ENCODE measurements around the gene KRT81. TPM values are rescaled to one million over a fixed set of nuclear protein-coding genes. Genes with fewer than 3 reads are reported as not detected.

The KRT81 gene
- total RNA-seq (not detected), polyA plus RNA-seq (under 1 TPM in 2 of 3 donors, not detected in 1; 0.03 to 0.14 TPM)
- long read RNA-seq, donor 1, result 0 reads
- long read RNA-seq, donor 2, result 0 reads

DNA sequence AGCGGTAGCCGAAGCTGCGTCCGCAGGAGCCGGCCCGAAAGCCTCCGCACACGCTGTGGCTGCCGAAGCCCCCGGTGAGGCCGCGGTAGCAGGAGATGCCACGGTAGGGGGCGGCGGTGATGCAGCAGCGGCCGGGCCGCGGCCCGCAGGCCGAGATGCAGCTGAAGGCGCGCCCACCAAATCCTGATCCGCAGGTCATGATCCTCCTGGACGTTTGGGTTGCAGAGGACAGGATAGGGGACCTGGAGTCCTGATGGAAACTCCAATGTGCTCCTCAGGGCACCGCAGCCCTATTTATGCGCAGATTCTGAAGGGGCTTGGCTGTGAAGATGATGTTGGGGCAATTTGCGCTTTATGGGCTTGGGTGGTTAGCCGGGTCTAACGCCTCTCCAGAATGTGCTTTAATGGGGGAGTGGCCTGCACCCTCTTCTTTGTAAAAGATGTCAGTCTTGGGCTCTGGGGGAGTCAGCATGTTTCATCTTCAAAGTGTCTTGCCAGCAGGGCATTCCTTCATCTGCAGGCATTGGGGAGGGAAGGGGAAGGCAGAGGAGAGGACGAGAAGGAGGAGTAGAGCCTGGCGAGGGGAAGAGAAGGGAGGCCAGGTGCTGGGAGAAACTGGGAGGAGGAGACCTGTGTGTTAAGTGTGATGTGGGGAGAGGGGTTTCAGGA is at the start of gene KRT81:
Gene KRT81, minus strand, starts transcription at position 268 of the 669 bp plus-strand sequence. Its CDS starts 69 bp downstream, at position 199.
- Histone ChIP-seq H3K36me3 (ENCODE audit: insufficient read depth in 1 of 2, low read depth in 1 of 2) (no peaks in the 10 kb centered on the region), H3K27me3 (ENCODE audit: insufficient read depth in 3 of 3, low read length in 2 of 3) (peaks cover 0 to 5% (median 5%) of the 10 kb centered on the region in 3 donors), H3K9me3 (no peaks in the 10 kb centered on the region), H3K27ac (no peak within 1 kb of the TSS), H3K4me1 (no peaks in the 10 kb centered on the region), H3K4me3 (no peak within 1 kb of the TSS)
- 58 to 65% (median 60%) methylated on average over 20 to 24 of the region's 32 CpGs for WGBS, 3 donors
- ATAC-seq, result no peak
- intact Hi-C loops (cut with DNase I), result no loop called here
- TF ChIP-seq, protein P1, sequence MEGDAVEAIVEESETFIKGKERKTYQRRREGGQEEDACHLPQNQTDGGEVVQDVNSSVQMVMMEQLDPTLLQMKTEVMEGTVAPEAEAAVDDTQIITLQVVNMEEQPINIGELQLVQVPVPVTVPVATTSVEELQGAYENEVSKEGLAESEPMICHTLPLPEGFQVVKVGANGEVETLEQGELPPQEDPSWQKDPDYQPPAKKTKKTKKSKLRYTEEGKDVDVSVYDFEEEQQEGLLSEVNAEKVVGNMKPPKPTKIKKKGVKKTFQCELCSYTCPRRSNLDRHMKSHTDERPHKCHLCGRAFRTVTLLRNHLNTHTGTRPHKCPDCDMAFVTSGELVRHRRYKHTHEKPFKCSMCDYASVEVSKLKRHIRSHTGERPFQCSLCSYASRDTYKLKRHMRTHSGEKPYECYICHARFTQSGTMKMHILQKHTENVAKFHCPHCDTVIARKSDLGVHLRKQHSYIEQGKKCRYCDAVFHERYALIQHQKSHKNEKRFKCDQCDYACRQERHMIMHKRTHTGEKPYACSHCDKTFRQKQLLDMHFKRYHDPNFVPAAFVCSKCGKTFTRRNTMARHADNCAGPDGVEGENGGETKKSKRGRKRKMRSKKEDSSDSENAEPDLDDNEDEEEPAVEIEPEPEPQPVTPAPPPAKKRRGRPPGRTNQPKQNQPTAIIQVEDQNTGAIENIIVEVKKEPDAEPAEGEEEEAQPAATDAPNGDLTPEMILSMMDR (IDR thresholded peaks at IDR 0.05), result no peak
- no peak for DNase-seq

- TF ChIP-seq, protein P1 (IDR thresholded peaks at IDR 0.05), result no peak
- DNase-seq (no peak), ATAC-seq (no peak)
- peaks cover 11% of the 10 kb centered on the region for H3K9me3 ChIP-seq
- peaks cover 0 to 24% (median 9%) of the 10 kb centered on the region in 3 donors for H3K27me3 ChIP-seq (ENCODE audit: insufficient read depth in 3 of 3, low read length in 2 of 3)
- 54 to 60% (median 56%) methylated on average over 10 of the region's 10 CpGs for WGBS, 3 donors
- no peak overlapping the region for H3K27ac ChIP-seq
- no peaks in the 10 kb centered on the region for H3K4me1 ChIP-seq
- intact Hi-C loops (cut with DNase I), result no loop called here
- no peak overlapping the region for H3K4me3 ChIP-seq
- no peaks in the 10 kb centered on the region for H3K36me3 ChIP-seq (ENCODE audit: insufficient read depth in 1 of 2, low read depth in 1 of 2)
Measured at GRCh38 chr12:52338241-52338960, 47.1 kb upstream of the KRT81 start.

- no peaks in the 10 kb centered on the region for H3K4me1 ChIP-seq
- peaks cover 11% of the 10 kb centered on the region for H3K9me3 ChIP-seq
- TF ChIP-seq, protein P1 (IDR thresholded peaks at IDR 0.05), result no peak
- intact Hi-C loops (cut with DNase I), result no loop called here
- ATAC-seq, result no peak
- H3K27ac ChIP-seq, result no peak overlapping the region
- no peak overlapping the region for H3K4me3 ChIP-seq
- DNase-seq, result no peak
- WGBS, 3 donors, result 70 to 81% (median 71%) methylated on average over 1 of the region's 1 CpG
- no peaks in the 10 kb centered on the region for H3K36me3 ChIP-seq (ENCODE audit: insufficient read depth in 1 of 2, low read depth in 1 of 2)
- H3K27me3 ChIP-seq (ENCODE audit: insufficient read depth in 3 of 3, low read length in 2 of 3), result peaks cover 0 to 25% (median 9%) of the 10 kb centered on the region in 3 donors
Measured at GRCh38 chr12:52337054-52337453, 45.7 kb upstream of the KRT81 start.

- Histone ChIP-seq H3K4me1 (no peaks in the 10 kb centered on the region), H3K27me3 (ENCODE audit: insufficient read depth in 3 of 3, low read length in 2 of 3) (peaks cover 0 to 29% (median 7%) of the 10 kb centered on the region in 3 donors), H3K36me3 (ENCODE audit: insufficient read depth in 1 of 2, low read depth in 1 of 2) (no peaks in the 10 kb centered on the region), H3K27ac (no peak overlapping the region), H3K4me3 (no peak overlapping the region), H3K9me3 (peaks cover 11% of the 10 kb centered on the region)
- intact Hi-C loops (cut with DNase I), result no loop called here
- ATAC-seq (no peak), DNase-seq (no peak)
- TF ChIP-seq, protein P1 (IDR thresholded peaks at IDR 0.05), result no peak
- WGBS, 3 donors, result 77 to 88% (median 88%) methylated on average over 2 of the region's 2 CpGs
Measured at GRCh38 chr12:52336641-52337040, 45.3 kb upstream of the KRT81 start.
